Renal pelvis (tissue), 4 donors: ENCODE results near the gene SAPCD2. TPM values are rescaled to one million over a fixed set of nuclear protein-coding genes. Genes with fewer than 3 reads are reported as not detected.

Experiments
- DNase-seq: peaks from one replicate; pipeline ENCODE4 v3.0.0-alpha.2; 2013
- polyA plus RNA-seq, 3 donors: library from polyadenylated mRNA; unstranded; fragments of 120-200 nt; gene quantifications; one replicate each; pipeline ENCODE4 v1.2.1, GENCODE V29; 2013; ENCODE audit not compliant: insufficient read length in 3 of 3

The SAPCD2 gene
- polyA plus RNA-seq, 3 donors: 8.0 to 10.4 (median 10.0) TPM

DNA sequence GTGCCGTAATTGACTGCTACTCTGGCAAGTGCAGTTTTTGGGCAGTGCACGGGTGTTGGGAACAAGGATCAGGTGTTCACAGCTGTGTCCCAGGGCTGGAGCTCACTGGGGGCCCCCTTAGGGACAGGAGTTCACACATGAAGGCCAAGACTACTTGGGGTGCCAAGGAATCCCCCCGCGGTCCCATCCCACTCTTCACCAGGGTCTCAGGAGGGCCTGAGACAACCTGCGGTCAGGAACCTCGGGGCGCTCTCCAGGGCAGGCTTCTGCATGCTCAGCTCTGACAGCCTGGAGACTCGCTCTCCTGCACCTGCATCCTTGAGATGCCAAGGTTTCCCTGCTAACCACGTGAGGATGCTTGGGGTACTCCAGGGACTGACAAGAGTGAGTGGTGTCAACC is 14.2 kb upstream of the SAPCD2 start:
- DNase-seq: no peak

DNA sequence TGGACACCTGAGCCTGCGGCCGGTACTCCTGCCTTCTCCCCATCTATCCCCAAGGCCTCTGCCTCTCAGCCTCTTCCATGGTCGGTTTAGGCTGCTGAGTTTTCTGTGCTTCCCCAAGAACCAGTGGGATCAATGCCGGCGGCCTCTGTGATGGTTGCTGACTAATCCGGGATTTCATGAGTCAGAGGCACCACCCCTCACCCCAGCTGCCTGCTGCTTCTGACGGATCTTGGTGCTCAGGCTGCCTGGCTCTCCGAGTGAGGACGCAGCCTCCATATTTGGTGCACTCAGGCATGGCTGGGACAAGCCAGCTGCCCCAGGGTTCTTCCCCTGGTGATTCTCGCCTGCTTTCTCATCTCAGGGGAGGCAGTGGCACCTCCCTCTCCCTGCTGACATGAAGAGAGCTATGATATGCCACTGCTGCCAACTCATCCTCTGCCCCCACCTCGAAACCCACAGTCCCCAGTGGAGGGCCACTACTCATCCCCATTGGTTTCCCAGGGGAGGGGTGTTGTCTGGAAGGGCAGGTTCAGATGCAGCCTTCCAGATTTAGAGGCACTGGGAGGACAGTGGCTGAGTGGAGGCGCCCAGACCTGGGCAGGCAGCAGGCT is 13.1 kb upstream of the SAPCD2 start:
- no peak for DNase-seq

DNA sequence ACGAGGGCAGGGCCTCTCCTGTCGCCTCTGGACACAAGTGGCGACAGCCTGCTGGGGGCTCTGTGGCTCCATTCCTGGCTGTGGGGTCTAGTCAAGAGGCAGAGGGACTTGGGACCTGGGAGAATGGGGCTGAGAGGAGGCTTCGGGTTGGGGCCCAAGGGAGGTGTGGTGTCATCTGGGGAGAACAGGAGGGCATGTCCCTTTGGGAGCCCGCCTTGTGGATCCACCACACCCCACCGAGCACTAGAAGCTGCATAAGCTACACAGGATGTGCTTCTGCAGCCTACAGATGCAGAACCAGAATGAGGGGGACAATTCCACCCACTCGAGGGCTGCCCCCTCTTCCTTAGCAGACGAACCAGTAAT is 12.6 kb upstream of the SAPCD2 start:
- DNase-seq: no peak

DNA sequence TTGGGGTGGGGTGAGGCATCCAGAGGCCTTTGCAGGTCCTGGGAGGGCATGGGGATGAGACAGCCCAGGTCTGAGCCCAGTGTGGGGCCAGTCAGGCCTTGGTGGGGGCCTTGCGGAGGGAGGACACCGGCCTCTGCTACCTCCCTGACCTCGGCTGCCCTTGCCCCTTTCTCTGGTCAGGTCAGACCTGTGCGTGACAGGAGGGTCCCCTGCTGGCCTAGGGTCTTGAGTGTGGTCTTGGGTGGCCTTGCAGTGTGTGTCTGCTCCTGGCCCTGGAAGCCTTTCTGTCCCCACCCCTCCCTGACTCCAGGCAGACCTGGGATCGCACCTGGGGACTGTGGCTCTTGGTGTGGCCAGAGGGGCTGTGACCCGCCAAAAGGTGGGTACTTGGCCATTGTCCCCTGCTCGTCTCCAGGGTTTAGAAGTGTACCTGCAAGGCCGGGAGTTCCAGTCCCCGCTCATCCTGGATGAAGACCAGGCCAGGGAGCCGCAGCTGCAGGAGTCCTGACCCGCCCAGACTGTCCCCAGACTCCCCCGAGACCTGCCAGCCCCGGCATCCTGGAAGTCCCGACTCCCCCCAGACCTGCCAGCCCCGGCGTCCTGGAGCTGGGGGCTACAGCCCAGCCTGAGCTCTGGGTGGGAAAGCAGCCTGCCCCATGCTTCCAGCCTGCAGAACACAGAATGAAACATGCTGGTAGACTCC is 12.0 kb upstream of the SAPCD2 start:
- DNase-seq: no peak

DNA sequence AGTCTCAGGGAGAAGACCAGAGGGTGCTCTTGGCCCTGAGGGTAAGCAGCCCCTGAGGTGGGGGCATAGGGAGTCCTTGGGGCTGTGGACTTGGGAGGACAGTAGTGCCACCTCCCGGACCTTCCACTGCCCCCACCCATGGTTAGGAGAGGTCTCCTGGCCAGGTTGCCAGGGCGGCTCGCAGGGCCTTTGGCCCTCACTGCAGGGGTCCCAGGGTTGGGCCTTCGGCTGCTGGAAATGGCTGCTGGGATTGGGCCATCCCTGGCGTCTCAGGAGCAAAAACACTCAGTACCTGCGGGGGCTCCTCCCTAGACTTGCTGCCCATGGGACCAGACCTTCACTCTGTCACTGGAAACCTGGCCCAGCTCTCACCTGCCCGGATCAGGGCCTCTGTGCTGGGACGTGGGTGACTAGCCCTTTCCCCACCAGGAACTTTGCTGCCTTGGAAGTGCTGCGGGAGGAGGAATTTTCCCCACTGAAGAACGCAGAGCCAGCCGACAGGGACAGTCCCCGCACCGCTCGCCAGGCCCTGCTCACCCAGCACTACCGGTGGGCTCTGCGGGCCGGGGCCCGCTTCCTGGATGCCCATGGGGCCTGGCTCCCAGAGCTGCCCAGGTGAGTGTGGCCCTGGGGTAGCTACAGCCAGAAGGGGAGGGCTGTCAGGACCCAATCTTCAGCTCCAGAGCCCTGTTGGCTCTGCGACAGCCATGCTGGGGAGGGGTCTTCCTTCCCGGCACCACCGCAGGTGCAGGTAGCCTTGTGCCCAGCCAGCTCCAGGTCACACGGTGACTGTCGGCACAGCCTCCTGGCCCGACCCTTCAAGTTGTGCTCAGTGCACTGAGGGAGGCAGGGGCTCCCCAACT is 10.1 kb upstream of the SAPCD2 start:
- no peak for DNase-seq

DNA sequence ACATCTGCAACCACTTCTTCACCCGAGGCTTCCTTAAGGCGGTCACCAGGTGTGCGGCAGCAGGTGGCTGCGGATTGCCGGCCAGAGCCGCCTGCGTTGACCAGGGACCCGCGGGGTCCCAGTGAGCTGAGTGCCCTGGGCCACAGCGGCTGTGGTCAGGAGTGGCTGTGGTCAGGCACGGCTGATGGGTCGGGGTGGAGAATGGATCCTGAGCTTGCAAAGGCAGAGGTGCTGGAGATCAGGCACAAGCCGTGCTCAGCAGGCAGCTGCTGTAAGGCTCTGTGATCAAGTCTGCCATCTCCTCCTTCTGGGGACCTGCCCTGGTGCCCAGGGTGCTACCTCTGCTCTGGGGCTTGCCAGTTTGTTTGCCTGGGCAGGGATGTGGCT is 9.0 kb upstream of the SAPCD2 start:
- DNase-seq: no peak

DNA sequence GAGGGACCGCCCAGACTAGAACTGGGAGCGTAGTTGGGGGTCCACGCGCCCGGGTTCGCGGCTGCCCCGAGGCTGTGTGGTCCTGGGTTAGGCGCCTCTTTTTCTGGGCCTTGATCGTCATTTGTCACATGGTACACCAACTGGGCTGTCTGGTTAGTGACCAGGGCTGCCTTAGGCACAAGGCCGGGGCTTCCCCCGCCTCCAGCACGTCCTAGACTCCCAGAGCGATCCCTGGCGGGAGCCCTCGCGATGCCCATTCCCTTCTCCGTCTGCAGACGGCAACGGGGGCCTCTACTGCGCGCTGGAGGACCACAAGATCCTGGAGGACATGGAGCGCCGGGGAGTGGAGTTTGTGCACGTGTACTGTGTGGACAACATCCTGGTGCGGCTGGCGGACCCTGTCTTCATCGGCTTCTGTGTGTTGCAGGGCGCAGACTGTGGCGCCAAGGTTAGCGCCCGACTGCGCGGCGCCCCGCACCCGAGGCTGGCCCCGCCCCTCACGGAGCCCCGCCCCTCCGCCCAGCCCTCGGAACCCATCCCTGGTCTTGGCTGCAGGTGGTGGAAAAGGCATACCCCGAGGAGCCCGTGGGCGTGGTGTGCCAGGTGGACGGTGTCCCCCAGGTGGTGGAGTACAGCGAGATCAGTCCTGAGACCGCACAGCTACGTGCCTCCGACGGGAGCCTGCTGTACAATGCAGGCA is 8.5 kb upstream of the SAPCD2 start:
- DNase-seq: no peak

DNA sequence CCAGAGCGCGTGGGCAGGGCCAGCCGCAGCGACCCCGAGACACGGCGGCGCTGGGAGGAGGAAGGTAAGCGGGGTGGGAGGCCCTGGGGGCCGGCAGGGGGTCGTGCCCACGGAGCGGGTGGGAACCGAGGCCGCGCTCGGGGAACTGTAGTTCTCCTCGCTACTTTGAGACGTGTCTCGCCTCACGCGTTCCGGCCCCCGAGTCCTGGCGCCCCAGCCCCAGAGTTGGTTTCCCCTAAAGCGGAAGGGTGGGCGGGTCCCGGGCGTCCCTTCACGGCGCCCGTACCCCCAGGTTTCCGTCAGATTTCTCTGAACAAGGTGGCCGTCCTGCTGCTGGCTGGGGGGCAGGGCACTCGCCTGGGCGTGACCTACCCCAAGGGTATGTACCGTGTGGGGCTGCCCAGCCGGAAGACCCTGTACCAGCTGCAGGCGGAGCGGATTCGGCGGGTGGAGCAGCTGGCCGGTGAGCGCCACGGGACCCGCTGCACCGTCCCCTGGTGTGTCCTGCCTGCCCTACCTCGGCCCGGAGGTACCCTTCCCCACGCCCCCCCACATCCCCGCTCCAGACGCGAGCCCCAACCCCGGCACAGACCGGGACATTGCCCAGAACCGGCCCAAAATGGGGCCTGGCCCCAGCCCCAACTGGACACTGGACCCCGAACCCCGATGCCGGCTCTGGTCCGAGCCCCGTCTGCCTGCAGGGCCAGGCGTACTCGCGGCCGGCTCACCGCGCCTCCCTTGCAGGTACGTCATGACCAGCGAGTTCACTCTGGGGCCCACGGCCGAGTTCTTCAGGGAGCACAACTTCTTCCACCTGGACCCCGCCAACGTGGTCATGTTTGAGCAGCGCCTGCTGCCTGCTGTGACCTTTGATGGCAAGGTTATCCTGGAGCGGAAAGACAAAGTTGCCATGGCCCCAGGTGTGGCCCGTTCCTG is 7.7 kb upstream of the SAPCD2 start:
- DNase-seq: no peak

DNA sequence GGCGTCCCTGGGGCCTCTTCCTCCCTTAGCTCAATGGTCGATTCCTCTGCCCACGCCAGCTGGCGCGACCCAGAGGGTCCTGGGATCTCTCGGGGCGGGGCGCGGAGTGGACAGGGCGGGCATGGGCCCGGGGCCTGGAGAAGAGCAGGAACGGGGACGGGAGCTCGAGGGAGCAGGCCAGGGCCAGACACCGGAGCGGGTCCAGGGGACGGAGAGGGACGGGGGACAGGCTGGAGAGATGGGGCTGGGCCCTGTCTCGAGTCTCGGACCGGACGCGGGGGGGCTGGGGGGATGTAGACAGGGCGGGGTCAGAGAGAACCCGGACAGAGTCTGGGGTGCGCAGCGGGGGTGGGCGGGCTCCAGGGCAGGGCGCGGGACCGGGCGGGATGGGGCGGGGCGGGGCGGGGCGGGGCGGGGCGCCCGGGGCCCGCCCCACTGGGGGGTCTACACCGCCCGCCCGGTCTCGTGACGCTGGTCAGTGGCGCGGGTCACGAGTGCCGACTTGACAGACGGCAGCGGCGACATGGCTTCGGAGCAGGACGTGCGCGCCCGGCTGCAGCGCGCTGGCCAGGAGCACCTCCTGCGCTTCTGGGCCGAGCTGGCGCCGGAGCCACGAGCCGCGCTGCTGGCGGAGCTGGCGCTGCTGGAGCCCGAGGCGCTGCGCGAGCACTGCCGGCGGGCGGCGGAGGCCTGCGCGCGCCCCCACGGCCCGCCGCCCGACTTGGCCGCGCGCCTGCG is 6.8 kb upstream of the SAPCD2 start, which contains the start of gene UAP1L1:
Gene UAP1L1, plus strand, starts transcription at position 508 of the 738 bp plus-strand sequence. Its CDS starts 16 bp downstream, at position 524.
- DNase-seq: no peak

DNA sequence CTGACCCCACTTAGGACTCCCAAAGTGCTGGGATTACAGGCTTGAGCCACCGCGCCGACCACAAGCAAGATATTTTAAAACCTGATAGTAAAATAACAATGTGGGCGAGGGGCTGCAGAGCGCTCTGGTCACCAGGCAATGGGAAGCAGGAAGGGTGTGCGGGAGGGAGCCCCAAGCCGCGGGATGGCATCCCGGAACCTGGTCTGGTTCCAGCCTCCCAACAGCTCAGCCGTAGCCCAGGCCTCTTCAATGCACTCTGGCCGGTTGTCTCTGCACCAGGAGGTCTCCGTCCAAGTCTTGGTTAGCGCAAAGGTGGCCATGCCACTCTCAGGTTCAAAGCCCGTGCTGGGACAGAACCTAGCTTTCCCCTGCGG is 6.3 kb upstream of the SAPCD2 start:
- DNase-seq: no peak

DNA sequence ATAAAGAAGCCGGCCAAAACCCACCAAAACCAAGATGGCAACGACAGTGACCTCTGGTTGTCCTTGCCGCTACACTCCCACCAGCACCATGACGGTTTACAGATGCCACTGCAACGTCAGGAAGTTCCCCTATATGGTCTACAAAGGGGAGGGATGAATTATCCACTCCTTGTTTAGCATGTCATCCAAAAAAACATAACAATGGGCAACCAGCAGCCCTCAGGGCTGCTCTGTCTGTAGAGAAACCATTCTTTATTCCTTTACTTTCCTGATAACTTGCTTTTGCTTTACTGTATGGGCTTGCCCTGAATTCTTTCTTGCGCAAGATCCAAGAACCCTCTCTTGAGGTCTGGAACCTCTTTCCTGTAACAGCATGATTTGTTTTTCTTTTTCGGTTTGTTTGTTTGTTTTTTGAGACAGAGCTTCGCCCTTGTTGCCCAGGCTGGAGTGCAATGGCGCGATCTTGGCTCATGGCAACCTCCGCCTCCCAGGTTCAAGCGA is 5.0 kb upstream of the SAPCD2 start:
- no peak for DNase-seq

DNA sequence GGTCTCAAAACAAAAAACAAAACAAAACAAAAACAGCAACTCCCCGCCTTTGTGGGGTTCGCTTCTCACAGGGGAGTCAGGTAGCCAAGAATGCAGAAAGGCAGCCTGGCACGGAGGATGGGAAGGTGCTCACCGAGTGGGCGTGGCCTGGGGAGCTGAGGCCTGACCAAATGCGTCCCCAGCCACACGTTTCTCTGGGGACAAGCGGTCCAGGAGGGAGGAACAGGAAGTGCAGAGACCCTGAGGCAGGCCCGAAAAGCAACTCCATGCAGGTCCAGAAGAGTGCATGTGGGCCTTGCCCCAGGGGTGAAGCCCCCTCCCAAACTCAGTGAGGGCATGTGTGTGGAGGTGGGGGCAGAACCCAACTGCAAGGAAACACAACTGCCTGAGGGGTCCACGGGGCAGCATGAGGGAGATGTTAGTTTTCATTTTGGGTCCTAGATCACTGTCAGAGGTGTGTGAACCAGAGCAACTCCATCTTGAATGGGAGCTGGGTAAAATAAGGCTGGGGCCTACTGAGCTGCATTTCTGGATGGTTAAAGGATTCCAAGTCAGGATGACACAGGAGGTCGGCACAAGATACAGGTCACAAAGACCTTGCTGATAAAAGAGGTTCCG is 4.4 kb upstream of the SAPCD2 start:
- no peak for DNase-seq

DNA sequence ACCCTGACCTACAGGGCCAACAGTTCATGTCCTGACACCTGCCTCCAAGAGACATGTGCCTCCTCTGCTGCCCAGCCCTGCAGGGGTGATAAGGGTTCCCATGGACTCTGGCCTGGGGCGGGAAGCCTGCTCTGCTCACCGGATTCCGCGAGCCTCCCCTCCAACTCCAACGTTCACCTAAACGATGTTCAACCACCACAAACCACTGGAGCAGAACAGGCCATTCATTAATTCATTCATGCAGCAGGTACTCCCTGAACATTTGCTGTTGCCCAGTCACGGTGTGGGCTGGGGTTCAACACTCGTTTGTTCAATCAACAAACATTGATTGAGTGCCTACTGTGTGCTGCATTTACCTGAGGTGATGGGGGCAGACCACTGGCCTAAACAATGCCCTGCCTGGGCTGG is 3.6 kb upstream of the SAPCD2 start:
- no peak for DNase-seq

DNA sequence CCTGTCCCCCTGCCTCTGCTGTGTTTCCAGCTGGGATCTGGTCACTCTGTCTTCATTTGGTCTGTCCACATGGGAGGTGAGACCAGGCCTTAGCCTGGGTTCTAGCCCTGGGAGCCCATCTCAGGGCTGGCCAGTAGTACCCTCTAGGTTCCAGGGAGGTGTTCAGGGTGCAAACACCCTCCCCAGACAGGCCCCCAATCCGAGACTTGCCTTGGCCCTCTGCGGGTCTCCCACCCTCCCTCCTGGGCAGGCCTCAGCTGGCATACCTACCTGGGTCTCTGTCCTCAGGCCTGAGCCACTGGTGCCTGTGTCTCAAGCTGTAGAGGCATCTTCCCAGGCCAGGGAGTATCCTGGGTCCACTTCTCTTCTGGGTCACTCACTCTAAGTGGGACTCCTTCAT is 925 bp upstream of the SAPCD2 start:
- no peak for DNase-seq

DNA sequence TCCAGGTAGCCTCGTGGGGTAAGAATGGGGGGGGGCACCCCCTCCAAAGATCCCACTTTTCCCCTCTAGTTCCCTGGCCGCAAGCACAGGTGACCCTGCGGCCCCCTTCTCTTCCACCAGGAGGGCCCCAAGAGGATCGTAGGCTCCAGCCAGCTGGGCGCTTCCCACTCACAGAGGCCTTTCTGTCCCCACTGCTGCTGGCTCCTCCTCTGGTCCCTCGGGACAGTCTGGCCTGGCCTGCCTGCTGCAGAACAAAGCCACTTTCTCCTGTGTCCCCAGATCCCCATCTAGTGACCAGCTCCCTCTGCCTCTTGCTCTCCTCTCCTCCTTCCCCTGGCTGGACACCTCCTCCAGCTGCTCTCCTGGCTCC is 534 bp upstream of the SAPCD2 start:
- DNase-seq: no peak

DNA sequence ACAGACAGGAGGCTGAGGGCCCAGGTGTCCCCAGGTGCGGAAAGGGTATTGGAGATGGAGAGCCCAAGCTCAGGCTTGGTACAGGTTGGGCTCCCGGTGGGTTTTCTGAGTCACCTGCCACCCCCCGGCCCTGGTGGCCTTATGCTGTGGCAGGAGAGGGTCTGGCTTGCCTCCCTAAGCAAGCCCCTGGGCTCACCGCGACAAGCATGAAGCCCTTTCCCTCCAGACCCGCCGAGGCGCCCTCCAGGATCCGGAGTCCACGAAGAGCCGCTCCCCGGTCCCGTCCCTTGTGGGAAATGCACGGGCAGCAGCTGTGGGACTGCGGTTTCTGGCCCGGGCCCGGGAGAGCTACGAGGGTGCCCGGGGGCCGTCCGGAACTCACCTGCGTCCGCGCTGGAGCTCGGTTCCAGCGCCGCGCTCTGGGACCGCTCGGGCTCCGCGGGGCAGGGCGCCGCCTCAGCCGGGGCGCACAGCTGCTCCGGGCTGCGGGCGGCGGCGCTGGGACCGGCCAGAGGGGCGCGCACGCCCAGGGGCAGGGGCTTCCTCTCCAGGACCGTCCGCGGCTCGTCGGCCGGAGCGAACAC is 757 bp downstream of the SAPCD2 start:
- no peak for DNase-seq

DNA sequence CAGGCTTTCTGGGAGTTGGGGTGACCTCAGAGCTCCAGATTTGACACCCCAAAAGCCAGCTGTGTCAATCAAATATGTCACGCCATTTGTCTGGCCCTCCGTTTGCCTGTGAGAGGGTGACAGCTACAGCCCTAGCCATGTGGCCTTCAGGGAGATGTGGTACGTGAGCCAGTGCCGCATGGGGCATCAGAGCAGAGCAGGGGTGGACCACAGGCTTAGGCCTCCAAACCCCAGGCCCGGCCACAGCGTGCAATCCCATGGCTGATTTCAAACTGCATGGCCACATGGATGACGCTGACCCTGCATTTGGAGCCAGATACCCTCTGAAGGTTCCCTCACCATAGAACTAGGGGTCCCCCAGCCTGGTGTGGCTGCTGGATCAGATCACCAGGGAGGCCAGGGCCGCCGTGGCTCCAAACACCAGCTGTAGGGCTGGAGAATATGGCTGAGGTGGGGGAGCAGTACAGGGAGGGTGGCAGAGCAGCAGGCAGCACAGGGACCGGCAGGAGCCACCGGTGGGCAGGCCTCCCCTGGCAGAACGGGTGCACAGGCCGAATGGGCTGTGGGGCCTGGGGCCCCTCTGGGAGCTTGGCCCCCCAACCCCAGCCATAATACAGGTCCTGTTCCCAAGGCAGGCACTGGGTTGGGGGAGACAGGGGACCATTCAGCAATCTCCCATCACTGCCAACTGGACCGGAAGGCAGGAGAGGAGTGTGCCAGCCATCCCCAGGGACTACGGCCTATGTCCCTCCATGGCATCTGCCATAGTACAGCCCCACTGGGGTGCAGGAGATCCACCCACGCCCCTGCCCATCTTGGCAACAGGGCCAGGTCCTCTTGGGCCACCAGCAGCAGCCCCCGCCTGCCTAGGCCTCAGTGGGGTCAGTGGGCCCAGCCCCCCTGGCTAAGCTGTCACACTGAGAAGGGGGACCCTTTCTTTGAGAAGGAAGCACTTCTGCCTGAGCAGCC is 1.5 kb downstream of the SAPCD2 start:
- DNase-seq: no peak

DNA sequence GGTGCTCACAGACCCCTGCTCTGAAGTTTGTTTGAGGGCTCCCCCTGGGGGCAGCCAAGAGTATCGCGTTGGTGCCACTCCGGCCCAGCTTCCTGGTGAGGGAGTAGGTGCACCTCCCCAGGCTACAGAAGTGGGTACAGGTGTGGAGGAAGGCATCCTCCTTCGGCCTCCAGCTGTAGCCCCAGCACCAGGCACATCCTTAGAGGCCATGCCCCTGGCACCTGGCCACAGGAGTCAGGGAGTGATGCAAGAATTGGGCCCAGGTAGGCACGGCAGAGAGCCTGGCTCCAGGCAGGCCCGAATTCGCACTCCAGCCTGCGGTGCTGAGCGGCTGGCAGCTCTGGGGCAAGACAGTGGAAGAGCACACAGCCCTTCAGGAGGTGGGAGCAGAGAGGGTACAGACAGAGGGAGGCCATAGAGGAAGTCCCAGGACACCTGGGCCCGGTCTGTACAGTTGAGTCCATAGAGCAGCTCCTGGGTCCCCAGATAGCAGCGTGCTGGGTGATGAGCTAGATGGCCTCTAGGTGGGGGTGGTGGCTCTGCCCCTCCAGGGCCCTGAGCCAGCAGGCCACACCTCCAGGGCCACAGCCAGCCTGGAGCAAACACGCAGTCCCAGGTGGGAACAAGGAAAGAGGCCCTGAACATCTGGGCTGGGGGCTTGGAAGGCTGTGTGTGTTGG is 2.4 kb downstream of the SAPCD2 start:
- no peak for DNase-seq
